HG03571 (cell line): ENCODE measurements around the gene GLIS2.
"Not testable (repeated sequence)": the region's sequence is repeated elsewhere in the genome, so short reads cannot be mapped to it uniquely, and the experiment has no call there.

Source experiments
- ATAC-seq: cut with Tn5 transposase; IDR thresholded peaks from one replicate; pipeline ENCODE4 v1.9.1; 2021; ENCODE audit not compliant: unreplicated experiment

GLIS2 gene

GRCh38 chr16:4333714-4334113 is 17.8 kb downstream of the GLIS2 start:
- ATAC-seq = not testable (repeated sequence)

GRCh38 chr16:4334724-4335495 is 19.0 kb downstream of the GLIS2 start:
- no peak for ATAC-seq

- ATAC-seq = no peak
Observed at GRCh38 chr16:4336701-4337539, 21.1 kb downstream of the GLIS2 start.

- no peak for ATAC-seq
Observed at GRCh38 chr16:4337540-4338088, 21.7 kb downstream of the GLIS2 start.

GRCh38 chr16:4338125-4338582 is 22.3 kb downstream of the GLIS2 start:
- ATAC-seq = no peak

GRCh38 chr16:4338712-4339299 is 22.9 kb downstream of the GLIS2 start:
- ATAC-seq = no peak

- ATAC-seq = no peak
Observed at GRCh38 chr16:4339455-4339854, 23.6 kb downstream of the GLIS2 start.

GRCh38 chr16:4339909-4340308 is 24.0 kb downstream of the GLIS2 start:
- ATAC-seq = no peak

- no peak for ATAC-seq
Observed at GRCh38 chr16:4340443-4340842, 24.6 kb downstream of the GLIS2 start.

GRCh38 chr16:4341250-4341649 is 25.4 kb downstream of the GLIS2 start:
- ATAC-seq = no peak

- no peak for ATAC-seq
Observed at GRCh38 chr16:4342866-4343744, 27.2 kb downstream of the GLIS2 start.

GRCh38 chr16:4344300-4344982 is 28.6 kb downstream of the GLIS2 start:
- ATAC-seq = not testable (repeated sequence)

- ATAC-seq = no peak
Observed at GRCh38 chr16:4344983-4345835, 29.3 kb downstream of the GLIS2 start.

- no peak for ATAC-seq
Observed at GRCh38 chr16:4345836-4346781, 30.2 kb downstream of the GLIS2 start.

GRCh38 chr16:4347010-4347409 is 31.1 kb downstream of the GLIS2 start:
- ATAC-seq = no peak

GRCh38 chr16:4347765-4348509 is 32.1 kb downstream of the GLIS2 start:
- no peak for ATAC-seq

- no peak for ATAC-seq
Observed at GRCh38 chr16:4349332-4349731, 33.5 kb downstream of the GLIS2 start.
